ENCODE data around the gene SMCO3.
A peak's percentile ranks its signal among the peaks of the same experiment; 100 is the strongest.

SMCO3 gene

DNA sequence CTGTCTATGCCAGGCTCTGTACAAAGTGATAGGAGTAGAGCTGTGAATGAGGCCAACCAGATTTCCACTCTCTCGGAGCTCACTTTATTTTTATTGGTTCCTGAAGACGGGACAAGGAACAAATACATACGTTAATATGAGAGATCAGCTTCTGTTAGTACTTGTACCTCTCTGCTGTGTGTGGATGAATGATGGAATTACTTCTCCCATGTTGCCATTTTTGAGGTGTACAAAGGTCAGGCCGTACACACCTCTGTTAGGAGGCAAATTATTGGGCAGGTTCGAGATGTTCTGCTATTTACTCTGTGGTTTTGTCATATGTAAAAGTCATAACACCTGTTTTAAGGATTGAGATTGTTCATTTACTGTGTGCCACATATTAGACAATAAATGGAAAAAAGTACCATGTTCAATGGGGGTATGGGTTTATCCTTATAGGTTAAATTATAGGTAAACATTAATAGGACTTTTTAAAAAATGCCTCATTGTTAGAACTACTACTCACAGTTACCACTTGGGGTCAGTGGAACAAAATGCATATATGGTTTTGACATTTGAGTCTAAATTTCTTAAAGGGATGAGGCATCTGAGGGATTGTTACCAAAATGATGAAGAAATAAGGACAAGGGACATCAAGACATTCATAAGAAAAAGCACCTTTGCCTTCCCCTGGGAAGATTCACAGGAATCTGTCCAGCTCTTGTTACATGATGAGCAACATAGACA lies 37.6 kb downstream of the SMCO3 start:
- peak overlapping the region; percentile 73 for H3K4me3 ChIP-seq (ENCODE audit: low read depth, low read length)
- TF ChIP-seq, protein P1, sequence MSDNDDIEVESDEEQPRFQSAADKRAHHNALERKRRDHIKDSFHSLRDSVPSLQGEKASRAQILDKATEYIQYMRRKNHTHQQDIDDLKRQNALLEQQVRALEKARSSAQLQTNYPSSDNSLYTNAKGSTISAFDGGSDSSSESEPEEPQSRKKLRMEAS (IDR thresholded peaks at IDR 0.05; ENCODE audit: low read depth, low read length) = no peak
- TF ChIP-seq, protein P2, sequence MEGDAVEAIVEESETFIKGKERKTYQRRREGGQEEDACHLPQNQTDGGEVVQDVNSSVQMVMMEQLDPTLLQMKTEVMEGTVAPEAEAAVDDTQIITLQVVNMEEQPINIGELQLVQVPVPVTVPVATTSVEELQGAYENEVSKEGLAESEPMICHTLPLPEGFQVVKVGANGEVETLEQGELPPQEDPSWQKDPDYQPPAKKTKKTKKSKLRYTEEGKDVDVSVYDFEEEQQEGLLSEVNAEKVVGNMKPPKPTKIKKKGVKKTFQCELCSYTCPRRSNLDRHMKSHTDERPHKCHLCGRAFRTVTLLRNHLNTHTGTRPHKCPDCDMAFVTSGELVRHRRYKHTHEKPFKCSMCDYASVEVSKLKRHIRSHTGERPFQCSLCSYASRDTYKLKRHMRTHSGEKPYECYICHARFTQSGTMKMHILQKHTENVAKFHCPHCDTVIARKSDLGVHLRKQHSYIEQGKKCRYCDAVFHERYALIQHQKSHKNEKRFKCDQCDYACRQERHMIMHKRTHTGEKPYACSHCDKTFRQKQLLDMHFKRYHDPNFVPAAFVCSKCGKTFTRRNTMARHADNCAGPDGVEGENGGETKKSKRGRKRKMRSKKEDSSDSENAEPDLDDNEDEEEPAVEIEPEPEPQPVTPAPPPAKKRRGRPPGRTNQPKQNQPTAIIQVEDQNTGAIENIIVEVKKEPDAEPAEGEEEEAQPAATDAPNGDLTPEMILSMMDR (IDR thresholded peaks at IDR 0.05; ENCODE audit: low read depth, low read length) = no peak
- no peak for TF ChIP-seq MYC (IDR thresholded peaks at IDR 0.05; ENCODE audit: low read depth, low read length)
- peak; percentile 39 for DNase-seq (ENCODE audit: low read depth)

DNA sequence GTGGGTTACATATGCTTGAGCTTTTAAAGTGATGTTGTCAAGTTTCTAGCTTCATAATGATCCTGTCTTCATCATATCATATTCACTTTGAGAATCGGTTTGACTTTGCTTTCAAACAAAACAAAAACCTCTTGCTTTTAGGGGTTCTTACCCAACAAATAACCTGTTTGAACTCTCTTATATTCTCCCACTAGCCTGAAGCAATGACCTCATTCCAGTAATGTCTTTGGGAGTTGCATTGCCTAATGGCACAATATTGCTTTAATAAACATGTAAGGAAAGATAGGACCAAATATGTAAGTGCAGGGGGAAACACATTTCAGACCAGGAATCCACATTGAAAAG lies 38.4 kb downstream of the SMCO3 start:
- no peak for DNase-seq (ENCODE audit: low read depth)
- TF ChIP-seq, protein P1 (IDR thresholded peaks at IDR 0.05; ENCODE audit: low read depth, low read length) = no peak
- TF ChIP-seq POLR2A (IDR thresholded peaks at IDR 0.05; ENCODE audit: extremely low read depth, insufficient read length) (no peak), MYC (IDR thresholded peaks at IDR 0.05; ENCODE audit: low read depth, low read length) (no peak)
- TF ChIP-seq, protein P2 (IDR thresholded peaks at IDR 0.05; ENCODE audit: low read depth, low read length) = no peak
- H3K4me3 ChIP-seq (ENCODE audit: low read depth, low read length) = peak overlapping the region; percentile 73

DNA sequence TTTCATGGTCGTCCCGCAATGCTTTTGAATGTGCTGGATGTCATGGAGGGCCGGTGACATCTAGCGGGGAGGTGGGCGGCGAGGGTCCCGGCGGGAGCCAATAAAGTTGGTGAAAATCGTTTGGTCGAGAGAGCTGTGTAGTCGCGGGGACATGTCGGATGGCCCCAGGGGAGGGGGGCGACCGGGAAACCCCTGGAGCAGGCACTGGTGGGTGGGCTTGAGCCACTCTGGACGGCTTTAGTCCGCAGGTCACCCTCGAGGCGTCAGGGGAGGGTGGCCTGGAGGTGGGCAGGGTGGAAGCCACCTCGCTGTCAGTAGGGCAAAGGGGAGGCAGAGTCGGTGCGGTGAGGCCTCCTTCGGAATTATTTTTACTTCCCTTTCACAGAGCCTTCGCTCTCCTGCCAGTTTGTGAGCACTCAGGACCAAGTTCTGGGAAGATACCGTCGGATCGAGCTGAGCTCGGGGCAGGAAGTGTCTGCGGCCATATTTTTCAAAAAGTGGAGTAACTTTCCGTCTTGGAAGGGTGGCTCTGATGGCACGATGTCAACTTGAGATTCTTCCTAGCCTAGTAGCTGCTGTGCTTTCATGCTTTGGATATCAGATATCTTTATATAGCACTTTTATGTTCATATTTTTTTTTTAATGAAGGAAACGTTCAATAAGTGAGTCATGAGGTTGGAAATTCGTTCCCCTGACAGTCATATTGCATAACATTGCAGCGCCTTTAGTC lies 38.9 kb downstream of the SMCO3 start:
- peak overlapping the region; percentile 73 for H3K4me3 ChIP-seq (ENCODE audit: low read depth, low read length)
- peak; percentile 71 for DNase-seq (ENCODE audit: low read depth)
- TF ChIP-seq POLR2A (IDR thresholded peaks at IDR 0.05; ENCODE audit: extremely low read depth, insufficient read length) = no peak
- TF ChIP-seq, protein P2 (IDR thresholded peaks at IDR 0.05; ENCODE audit: low read depth, low read length) = peak; percentile 2
- TF ChIP-seq, protein P1 (IDR thresholded peaks at IDR 0.05; ENCODE audit: low read depth, low read length) = no peak

DNA sequence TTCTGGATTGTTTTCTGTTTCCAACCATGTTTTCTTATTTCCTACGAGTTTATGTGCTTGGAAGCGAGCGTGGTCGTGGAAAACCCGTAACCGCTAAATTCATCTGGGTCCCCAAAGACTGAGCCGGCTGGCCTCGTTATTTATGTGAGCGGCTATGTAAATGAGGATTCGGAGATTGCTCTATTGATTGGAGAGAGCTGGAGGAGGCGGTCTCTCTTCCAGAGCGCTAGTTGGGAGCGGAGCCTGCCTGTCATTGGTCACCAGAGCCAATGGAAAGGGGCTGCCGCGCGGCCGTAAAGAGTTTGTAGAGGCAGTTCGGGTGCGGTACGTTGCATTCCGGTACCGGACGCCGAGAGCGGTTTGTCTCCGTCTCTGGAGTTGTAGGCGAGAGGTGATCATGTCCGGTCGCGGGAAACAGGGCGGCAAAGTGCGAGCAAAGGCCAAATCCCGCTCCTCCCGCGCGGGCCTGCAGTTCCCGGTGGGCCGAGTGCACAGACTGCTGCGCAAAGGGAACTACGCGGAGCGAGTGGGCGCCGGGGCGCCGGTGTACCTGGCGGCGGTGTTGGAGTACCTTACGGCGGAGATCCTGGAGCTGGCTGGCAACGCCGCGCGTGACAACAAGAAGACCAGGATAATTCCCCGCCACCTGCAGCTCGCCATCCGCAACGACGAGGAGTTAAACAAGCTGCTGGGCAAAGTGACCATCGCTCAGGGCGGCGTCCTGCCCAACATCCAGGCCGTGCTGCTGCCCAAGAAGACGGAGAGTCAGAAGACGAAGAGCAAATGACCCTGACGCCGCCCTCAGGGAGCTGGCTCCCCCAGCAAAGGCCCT lies 39.7 kb downstream of the SMCO3 start:
- TF ChIP-seq, protein P1 (IDR thresholded peaks at IDR 0.05; ENCODE audit: low read depth, low read length) = no peak
- TF ChIP-seq POLR2A (IDR thresholded peaks at IDR 0.05; ENCODE audit: extremely low read depth, insufficient read length) = peak; percentile 61
- H3K4me3 ChIP-seq (ENCODE audit: low read depth, low read length) = peak overlapping the region; percentile 73
- DNase-seq (ENCODE audit: low read depth) = peak; percentile 87

DNA sequence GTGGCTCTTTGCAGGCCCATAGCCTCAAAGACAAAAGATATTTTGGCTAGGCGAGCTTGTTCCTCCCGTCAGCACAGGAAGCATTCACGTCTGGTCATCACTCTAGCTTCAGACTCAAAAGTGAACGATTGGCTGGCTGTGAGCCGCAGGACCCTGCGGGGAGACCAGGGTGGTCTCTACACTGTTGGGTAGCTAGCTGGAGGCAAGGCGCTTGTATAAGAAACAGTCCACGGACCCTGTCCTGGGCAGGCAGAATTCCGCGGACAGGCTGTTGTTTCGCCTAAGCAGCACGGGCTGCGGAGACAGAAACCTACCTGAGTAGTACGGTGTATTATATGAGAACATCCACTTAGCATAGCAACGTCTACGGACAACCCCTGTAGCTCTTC lies 40.3 kb downstream of the SMCO3 start:
- TF ChIP-seq, protein P1 (IDR thresholded peaks at IDR 0.05; ENCODE audit: low read depth, low read length) = no peak
- TF ChIP-seq POLR2A (IDR thresholded peaks at IDR 0.05; ENCODE audit: extremely low read depth, insufficient read length) (no peak), MYC (IDR thresholded peaks at IDR 0.05; ENCODE audit: low read depth, low read length) (no peak)
- TF ChIP-seq, protein P2 (IDR thresholded peaks at IDR 0.05; ENCODE audit: low read depth, low read length) = no peak
- no peak for DNase-seq (ENCODE audit: low read depth)
- peak overlapping the region; percentile 73 for H3K4me3 ChIP-seq (ENCODE audit: low read depth, low read length)

Data from NB4 (cell line).